Ovary (tissue), 9 donors: Measurements from ENCODE around the gene RAB27A. TPM values are rescaled to one million over a fixed set of nuclear protein-coding genes. Genes with fewer than 3 reads are reported as not detected.

Experiments used
- DNase-seq, 5 donors: peaks; one replicate each; pipeline ENCODE4 v3.0.0-alpha.2; 2019 to 2020
- H3K27ac ChIP-seq, 2 donors: fragments of 200-600 bp; one replicate each; pipeline versions ENCODE4 v1.5.1 to v1.8.0; 2019 to 2022
- H3K27me3 ChIP-seq: fragments of 200-600 bp; one replicate; pipeline ENCODE4 v1.8.0; 2022
- H3K36me3 ChIP-seq: fragments of 200-600 bp; sonication (generic); one replicate; pipeline ENCODE4 v1.5.1; 2019
- H3K4me1 ChIP-seq: one replicate; pipeline ENCODE4 v1.8.1; 2013; ENCODE audit warnings: mild to moderate bottlenecking, moderate library complexity; ENCODE audit not compliant: insufficient read depth
- H3K4me3 ChIP-seq: fragments of 200-600 bp; sonication (generic); one replicate; pipeline ENCODE4 v1.5.1; 2017
- H3K9me3 ChIP-seq, 2 donors: fragments of 200-600 bp in 1 of 2; sonication (generic) in 1 of 2; one replicate each; pipeline versions ENCODE4 v1.5.1 to v1.8.1; 2013 to 2019; ENCODE audit warnings: mild to moderate bottlenecking in 1 of 2, moderate library complexity in 1 of 2
- CTCF ChIP-seq, 3 donors: fragments of 450-650 bp in 2 of 3; fragments of 200-600 bp in 1 of 3; IDR thresholded peaks; one replicate each; pipeline versions ENCODE4 v1.5.1 to v1.8.0; 2016 to 2022; ENCODE audit warnings: antibody characterized with exemption in 3 of 3, mild to moderate bottlenecking in 1 of 3
- EP300 ChIP-seq: sonication (generic); formaldehyde crosslinking; IDR thresholded peaks from one replicate; pipeline ENCODE4 v1.6.1; 2017; ENCODE audit warnings: antibody characterized with exemption
- POLR2A ChIP-seq: fragments of 450-650 bp; IDR thresholded peaks from one replicate; pipeline ENCODE4 v1.6.1; 2017; ENCODE audit warnings: antibody characterized with exemption, mild to moderate bottlenecking, moderate library complexity
- WGBS, 3 donors: extraction: QIAGEN DNeasy Blood & Tissue Kit in 1 of 3; methylation state at CpG; one replicate each; pipeline versions ENCODE4 v1.1.5 to v1.1.7; 2013 to 2017; 5-methylcytosine and 5-hydroxymethylcytosine counted together
- intact Hi-C, 4 donors: fragments of 100-400 bp; cut with DNase I; formaldehyde crosslinking; loops; one replicate each; pipeline versions ENCODE4 v1.11.0 to v1.15.1; 2022 to 2023
- polyA plus RNA-seq, 2 donors: library from polyadenylated mRNA; stranded (reverse); fragments of 200-250 nt in 1 of 2; fragments of 350-450 nt in 1 of 2; fragmentation: Illumina TruSeq in 1 of 2; extraction: RNeasy Lipid Tissue Mini Kit (QIAGEN cat#74804) in 1 of 2; gene quantifications; one replicate each; pipeline ENCODE4 v1.2.3, GENCODE V29; 2013 to 2014
- total RNA-seq, 7 donors: library from RNA; depleted of rRNA in 2 of 7; stranded (reverse); fragments of >200 nt in 2 of 7; fragmentation: NEBNext Ultra II Directional in 3 of 7; extraction: Animal tissue kit (Norgen Biotek cat#: 25700) in 3 of 7; gene quantifications; one replicate each; pipeline versions ENCODE4 v1.1.0 to v1.2.4, GENCODE V29; 2016 to 2023
- donor health status: DM: no; HTN: no; CAD: no; lungs with moderate emphysema.
- donor health status: DM: no; HTN: no; CAD: no.
- donor health status: Bipolar disorder and iron deficiency.
- donor health status: DM: yes; HTN: yes; CAD: no.
- donor health status: DM: no; HTN: no; CAD: no.
- donor health status: DM: yes; HTN: yes; CAD: no.

RAB27A gene
- total and polyA plus RNA-seq, 9 donors = 5.8 to 38.0 (median 12.1) TPM

DNA sequence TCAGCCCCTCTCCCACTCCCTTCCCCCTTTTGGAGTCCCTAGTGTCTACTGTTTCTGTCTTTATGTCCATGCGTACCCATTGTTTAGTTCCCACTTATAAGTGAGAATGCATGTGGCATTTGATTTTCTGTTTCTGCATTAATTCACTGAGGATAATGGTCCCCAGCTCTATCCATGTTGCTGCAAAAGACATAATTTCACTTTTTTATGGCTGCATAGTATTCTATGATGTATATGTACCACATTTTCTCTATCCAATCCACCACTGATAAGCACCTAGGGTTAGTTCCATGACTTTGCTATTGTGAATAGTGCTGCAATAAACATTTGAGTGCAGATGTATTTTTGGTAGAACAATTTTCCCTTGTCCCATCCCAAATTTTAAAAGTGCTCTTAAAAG lies 58.7 kb downstream of the RAB27A start:
- intact Hi-C loops = no loop called here
- H3K4me1 ChIP-seq = no peaks in the 10 kb centered on the region
- no peak for DNase-seq
- no peaks in the 10 kb centered on the region for H3K9me3 ChIP-seq
- TF ChIP-seq CTCF (IDR thresholded peaks at IDR 0.05) = no peak
- no peak for TF ChIP-seq POLR2A
- no peak for TF ChIP-seq EP300
- no peaks in the 10 kb centered on the region for H3K36me3 ChIP-seq
- H3K27ac ChIP-seq = no peak overlapping the region
- WGBS, 3 donors = 94 to 96% (median 96%) methylated on average over 1 of the region's 1 CpG
- no peak overlapping the region for H3K4me3 ChIP-seq
- no peaks in the 10 kb centered on the region for H3K27me3 ChIP-seq

GRCh38 chr15:55230051-55230670 lies 59.5 kb downstream of the RAB27A start:
- Histone ChIP-seq H3K4me3 (no peak overlapping the region), H3K27ac (no peak overlapping the region), H3K9me3 (no peaks in the 10 kb centered on the region), H3K4me1 (no peaks in the 10 kb centered on the region), H3K27me3 (no peaks in the 10 kb centered on the region), H3K36me3 (no peaks in the 10 kb centered on the region)
- 58 to 62% (median 60%) methylated on average over 3 of the region's 3 CpGs for WGBS, 3 donors
- intact Hi-C loops = no loop called here
- no peak for DNase-seq
- TF ChIP-seq POLR2A (no peak), EP300 (no peak), CTCF (IDR thresholded peaks at IDR 0.05) (no peak)

DNA sequence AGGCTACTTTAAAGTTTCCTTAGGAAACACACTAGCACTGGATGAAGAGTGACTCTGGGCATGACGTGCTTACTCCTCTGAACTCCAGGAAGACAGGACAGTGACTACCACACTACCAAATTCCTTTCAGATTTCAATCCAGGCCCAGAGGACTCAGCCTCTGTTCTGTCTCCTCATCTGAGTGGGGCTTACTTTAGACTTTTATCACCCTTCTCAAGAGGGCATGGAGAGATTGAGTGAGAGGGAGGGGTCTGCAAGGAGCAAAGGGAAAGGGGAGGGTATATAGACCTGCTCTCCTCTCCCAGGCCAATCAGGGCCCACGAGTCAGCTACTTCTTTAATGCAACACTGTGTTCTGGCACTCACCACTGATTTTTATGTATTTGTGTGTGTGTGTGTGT lies 63.5 kb downstream of the RAB27A start:
- Histone ChIP-seq H3K4me1 (no peaks in the 10 kb centered on the region), H3K4me3 (no peak overlapping the region), H3K27me3 (no peaks in the 10 kb centered on the region), H3K36me3 (no peaks in the 10 kb centered on the region), H3K27ac (no peak overlapping the region), H3K9me3 (no peaks in the 10 kb centered on the region)
- no peak for DNase-seq
- no peak for TF ChIP-seq CTCF (IDR thresholded peaks at IDR 0.05)
- no peak for TF ChIP-seq POLR2A
- TF ChIP-seq EP300 = no peak
- intact Hi-C loops = loop anchor here in 1 of 4 donors (10.0 kb wide), 1 partner anchor 59 kb away; the partner anchor contains the start of gene RAB27A
- WGBS, 3 donors = 89 to 93% (median 89%) methylated on average over 2 of the region's 2 CpGs

GRCh38 chr15:55224892-55225291 lies 64.7 kb downstream of the RAB27A start:
- no peak for DNase-seq
- Histone ChIP-seq H3K36me3 (no peaks in the 10 kb centered on the region), H3K4me3 (no peak overlapping the region), H3K4me1 (no peaks in the 10 kb centered on the region), H3K9me3 (no peaks in the 10 kb centered on the region), H3K27ac (no peak overlapping the region), H3K27me3 (no peaks in the 10 kb centered on the region)
- intact Hi-C loops = loop anchor here in 2 of 4 donors (5.0 to 10.0 kb wide), 2 partner anchors 60 to 67 kb away; partner anchors contain the start of gene RAB27A (in 1 of the 2)
- no peak for TF ChIP-seq POLR2A
- no peak for TF ChIP-seq EP300
- TF ChIP-seq CTCF (IDR thresholded peaks at IDR 0.05) = no peak
